ENCODE results near the gene CELF5.
"Not testable (repeated sequence)": the region's sequence is repeated elsewhere in the genome, so short reads cannot be mapped to it uniquely, and the experiment has no call there.

CELF5 gene

GRCh38 chr19:3188627-3189596, 35.5 kb upstream of the CELF5 start:
- DNase-seq (ENCODE audit: low spot score) (no peak), ATAC-seq (ENCODE audit: low read depth) (no peak)
- Histone ChIP-seq H3K9me3 (ENCODE audit: severe bottlenecking) (no peaks in the 10 kb centered on the region), H3K36me3 (ENCODE audit: low read depth) (peaks cover 32% of the 10 kb centered on the region), H3K27me3 (ENCODE audit: insufficient read depth, poor library complexity, severe bottlenecking) (no peaks in the 10 kb centered on the region), H3K4me3 (ENCODE audit: severe bottlenecking) (no peak overlapping the region), H3K27ac (ENCODE audit: poor library complexity, severe bottlenecking) (no peak overlapping the region), H3K4me1 (ENCODE audit: insufficient read depth, poor library complexity, severe bottlenecking) (peaks cover 4% of the 10 kb centered on the region)
- no peak for TF ChIP-seq CTCF (IDR thresholded peaks at IDR 0.05; ENCODE audit: poor library complexity, severe bottlenecking)

- no peak overlapping the region for H3K4me3 ChIP-seq (ENCODE audit: severe bottlenecking)
- no peak for TF ChIP-seq CTCF (IDR thresholded peaks at IDR 0.05; ENCODE audit: poor library complexity, severe bottlenecking)
- peaks cover 32% of the 10 kb centered on the region for H3K36me3 ChIP-seq (ENCODE audit: low read depth)
- no peaks in the 10 kb centered on the region for H3K9me3 ChIP-seq (ENCODE audit: severe bottlenecking)
- H3K4me1 ChIP-seq (ENCODE audit: insufficient read depth, poor library complexity, severe bottlenecking): peaks cover 4% of the 10 kb centered on the region
- H3K27ac ChIP-seq (ENCODE audit: poor library complexity, severe bottlenecking): no peak overlapping the region
- H3K27me3 ChIP-seq (ENCODE audit: insufficient read depth, poor library complexity, severe bottlenecking): no peaks in the 10 kb centered on the region
- ATAC-seq (ENCODE audit: low read depth) (no peak), DNase-seq (ENCODE audit: low spot score) (no peak)
These were observed 34.6 kb upstream of the CELF5 start for GRCh38 chr19:3189702-3190469.

- Histone ChIP-seq H3K9me3 (ENCODE audit: severe bottlenecking) (no peaks in the 10 kb centered on the region), H3K4me1 (ENCODE audit: insufficient read depth, poor library complexity, severe bottlenecking) (peaks cover 4% of the 10 kb centered on the region), H3K36me3 (ENCODE audit: low read depth) (peaks cover 32% of the 10 kb centered on the region), H3K27ac (ENCODE audit: poor library complexity, severe bottlenecking) (no peak overlapping the region), H3K27me3 (ENCODE audit: insufficient read depth, poor library complexity, severe bottlenecking) (no peaks in the 10 kb centered on the region), H3K4me3 (ENCODE audit: severe bottlenecking) (no peak overlapping the region)
- TF ChIP-seq CTCF (IDR thresholded peaks at IDR 0.05; ENCODE audit: poor library complexity, severe bottlenecking): no peak
- DNase-seq (ENCODE audit: low spot score): no peak
- no peak for ATAC-seq (ENCODE audit: low read depth)
These were observed 34.0 kb upstream of the CELF5 start for GRCh38 chr19:3190470-3190770.

GRCh38 chr19:3190921-3191805, 33.3 kb upstream of the CELF5 start:
- no peak for TF ChIP-seq CTCF (IDR thresholded peaks at IDR 0.05; ENCODE audit: poor library complexity, severe bottlenecking)
- H3K27ac ChIP-seq (ENCODE audit: poor library complexity, severe bottlenecking): no peak overlapping the region
- H3K36me3 ChIP-seq (ENCODE audit: low read depth): peaks cover 32% of the 10 kb centered on the region
- DNase-seq (ENCODE audit: low spot score): no peak
- H3K27me3 ChIP-seq (ENCODE audit: insufficient read depth, poor library complexity, severe bottlenecking): no peaks in the 10 kb centered on the region
- no peaks in the 10 kb centered on the region for H3K9me3 ChIP-seq (ENCODE audit: severe bottlenecking)
- peaks cover 4% of the 10 kb centered on the region for H3K4me1 ChIP-seq (ENCODE audit: insufficient read depth, poor library complexity, severe bottlenecking)
- ATAC-seq (ENCODE audit: low read depth): no peak
- H3K4me3 ChIP-seq (ENCODE audit: severe bottlenecking): no peak overlapping the region

- not testable (repeated sequence) for H3K4me1 ChIP-seq (ENCODE audit: insufficient read depth, poor library complexity, severe bottlenecking); ATAC-seq (ENCODE audit: low read depth); H3K27me3 ChIP-seq (ENCODE audit: insufficient read depth, poor library complexity, severe bottlenecking); H3K27ac ChIP-seq (ENCODE audit: poor library complexity, severe bottlenecking); H3K4me3 ChIP-seq (ENCODE audit: severe bottlenecking); DNase-seq (ENCODE audit: low spot score); H3K9me3 ChIP-seq (ENCODE audit: severe bottlenecking)
- peaks cover 32% of the 10 kb centered on the region for H3K36me3 ChIP-seq (ENCODE audit: low read depth)
These were observed 32.7 kb upstream of the CELF5 start for GRCh38 chr19:3191806-3192104.

Data from RWPE2 (cell line).